ENCODE data around the gene ALDH1L2. TPM values are rescaled to one million over a fixed set of nuclear protein-coding genes. Genes with fewer than 3 reads are reported as not detected.
"Not testable (repeated sequence)": the region's sequence is repeated elsewhere in the genome, so short reads cannot be mapped to it uniquely, and the experiment has no call there.

Gene ALDH1L2
- total RNA-seq, 2 donors from 2014 or later: 1.3 to 2.2 TPM

GRCh38 chr12:105102673-105103072, 18.4 kb upstream of the ALDH1L2 start:
- no peak for TF ChIP-seq CTCF (IDR thresholded peaks at IDR 0.05)

DNA sequence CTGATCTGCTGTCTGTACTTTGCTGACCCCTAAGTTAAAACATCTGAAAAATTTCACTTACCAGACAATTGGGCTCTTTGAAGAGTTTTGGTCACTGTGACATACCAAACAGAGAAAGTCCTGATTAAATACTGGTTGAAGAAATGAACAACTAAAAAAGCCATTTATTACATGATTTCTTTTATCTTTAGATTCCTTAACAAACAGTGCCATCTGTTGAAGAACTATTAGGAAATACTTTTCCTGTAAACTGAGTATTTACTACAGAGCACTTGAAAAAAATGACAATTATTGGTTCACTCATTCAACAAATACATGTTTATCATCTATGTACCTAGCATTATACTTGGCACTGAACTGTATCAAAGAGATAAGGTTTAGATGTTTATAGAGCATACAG, 16.7 kb upstream of the ALDH1L2 start:
- Histone ChIP-seq H3K27ac (no peak overlapping the region), H3K36me3 (no peaks in the 10 kb centered on the region), H3K4me1 (no peaks in the 10 kb centered on the region), H3K27me3 (no peaks in the 10 kb centered on the region), H3K4me3 (no peak overlapping the region), H3K9ac (ENCODE audit: low read depth in 2 of 2, low read length in 2 of 2) (no peak overlapping the region), H3K9me3 (no peaks in the 10 kb centered on the region)
- no peak for TF ChIP-seq CTCF (IDR thresholded peaks at IDR 0.05)
- intact Hi-C loops (cut with DNase I): no loop called here
- DNase-seq: no peak

More at GRCh38 chr12:105102673-105103072, 18.4 kb upstream of the ALDH1L2 start:
- H3K9me3 ChIP-seq: no peaks in the 10 kb centered on the region
- DNase-seq: no peak
- intact Hi-C loops (cut with DNase I): no loop called here
- H3K4me1 ChIP-seq: no peaks in the 10 kb centered on the region
- H3K27me3 ChIP-seq: no peaks in the 10 kb centered on the region
- H3K36me3 ChIP-seq: no peaks in the 10 kb centered on the region
- H3K4me3 ChIP-seq: no peak overlapping the region
- H3K27ac ChIP-seq: no peak overlapping the region
- no peak overlapping the region for H3K9ac ChIP-seq (ENCODE audit: low read depth in 2 of 2, low read length in 2 of 2)

DNA sequence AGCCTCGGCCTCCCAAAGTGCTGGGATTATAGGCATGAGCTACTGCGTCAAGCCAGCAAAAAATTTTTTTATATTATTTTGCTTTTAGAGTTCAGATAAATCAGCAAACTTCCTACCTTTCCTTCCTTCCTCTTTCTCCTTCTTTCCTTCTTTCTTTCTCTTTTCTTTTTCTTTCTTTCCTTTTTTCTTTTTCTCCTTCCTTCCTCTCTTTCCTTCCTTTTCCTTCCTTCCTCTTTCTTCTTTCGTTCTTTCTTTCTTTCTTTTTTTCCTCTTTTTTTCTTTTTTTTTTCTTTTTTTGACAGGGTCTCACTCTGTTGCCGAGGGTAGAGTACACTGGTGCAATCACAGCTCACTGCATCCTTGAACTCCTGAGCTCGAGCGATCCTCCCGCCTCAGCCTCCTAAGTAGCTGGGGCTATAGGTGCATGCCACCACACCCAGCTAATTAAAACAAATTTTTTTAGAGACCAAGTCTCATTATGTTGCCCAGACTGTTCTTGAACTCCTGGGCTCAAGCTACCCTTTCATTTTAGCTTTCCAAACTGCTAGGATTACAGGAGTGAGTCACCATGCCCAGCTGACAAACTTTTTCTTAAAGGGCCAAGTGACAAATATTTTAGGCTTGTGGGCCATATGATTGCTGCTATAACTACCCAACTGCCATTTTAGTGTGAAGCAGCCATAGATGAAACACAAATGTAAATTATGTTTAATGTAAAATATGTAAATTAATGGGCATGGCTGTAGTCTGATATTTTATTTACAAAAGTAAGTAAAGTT, 16.1 kb upstream of the ALDH1L2 start:
- no peak for DNase-seq
- intact Hi-C loops (cut with DNase I): no loop called here
- no peak overlapping the region for H3K9ac ChIP-seq (ENCODE audit: low read depth in 2 of 2, low read length in 2 of 2)
- H3K27me3 ChIP-seq: no peaks in the 10 kb centered on the region
- TF ChIP-seq CTCF (IDR thresholded peaks at IDR 0.05): no peak
- H3K9me3 ChIP-seq: no peaks in the 10 kb centered on the region
- H3K36me3 ChIP-seq: no peaks in the 10 kb centered on the region
- no peak overlapping the region for H3K4me3 ChIP-seq
- no peak overlapping the region for H3K27ac ChIP-seq
- H3K4me1 ChIP-seq: no peaks in the 10 kb centered on the region

GRCh38 chr12:105099356-105099755, 15.1 kb upstream of the ALDH1L2 start:
- no peak for DNase-seq
- no peak overlapping the region for H3K9ac ChIP-seq (ENCODE audit: low read depth in 2 of 2, low read length in 2 of 2)
- H3K4me3 ChIP-seq: no peak overlapping the region
- no peak for TF ChIP-seq CTCF (IDR thresholded peaks at IDR 0.05)
- intact Hi-C loops (cut with DNase I): no loop called here
- H3K36me3 ChIP-seq: no peaks in the 10 kb centered on the region
- H3K9me3 ChIP-seq: no peaks in the 10 kb centered on the region
- no peaks in the 10 kb centered on the region for H3K27me3 ChIP-seq
- H3K27ac ChIP-seq: no peak overlapping the region
- H3K4me1 ChIP-seq: no peaks in the 10 kb centered on the region

GRCh38 chr12:105095338-105095737, 11.1 kb upstream of the ALDH1L2 start:
- H3K4me1 ChIP-seq; H3K36me3 ChIP-seq; H3K4me3 ChIP-seq; DNase-seq; H3K27me3 ChIP-seq; H3K9ac ChIP-seq (ENCODE audit: low read depth in 2 of 2, low read length in 2 of 2); H3K9me3 ChIP-seq; intact Hi-C loops (cut with DNase I); H3K27ac ChIP-seq: not testable (repeated sequence)

GRCh38 chr12:105092336-105092735, 8.1 kb upstream of the ALDH1L2 start:
- no peak for TF ChIP-seq CTCF (IDR thresholded peaks at IDR 0.05)
- H3K27me3 ChIP-seq: no peaks in the 10 kb centered on the region
- no peak overlapping the region for H3K9ac ChIP-seq (ENCODE audit: low read depth in 2 of 2, low read length in 2 of 2)
- H3K4me1 ChIP-seq: no peaks in the 10 kb centered on the region
- no peaks in the 10 kb centered on the region for H3K9me3 ChIP-seq
- peak; percentile 52 for DNase-seq
- intact Hi-C loops (cut with DNase I): no loop called here
- H3K27ac ChIP-seq: no peak overlapping the region
- H3K4me3 ChIP-seq: no peak overlapping the region
- no peaks in the 10 kb centered on the region for H3K36me3 ChIP-seq

All from colonic mucosa (tissue), 4 donors.